GM21786 (cell line): ENCODE measurements around the gene SSRP1.

Source experiments
- ATAC-seq: cut with Tn5 transposase; IDR thresholded peaks from one replicate; pipeline ENCODE4 v1.9.1; 2021; ENCODE audit not compliant: unreplicated experiment

SSRP1 gene

GRCh38 chr11:57276169-57276970, 59.3 kb downstream of the SSRP1 start:
- ATAC-seq, result no peak
